Measurements from ENCODE around the gene FABP7. TPM values are rescaled to one million over a fixed set of nuclear protein-coding genes. Genes with fewer than 3 reads are reported as not detected.

Gene FABP7
- total and polyA plus RNA-seq, 2 donors (not counting 1 experiment from before 2014, with no cell fraction given) = not detected

GRCh38 chr6:122809001-122809400 is 29.5 kb downstream of the FABP7 start:
- no peak overlapping the region for H3K4me3 ChIP-seq (replicated peaks in 1 of 4; ENCODE audit: control extremely low read depth in 1 of 4, insufficient read depth in 1 of 4, low read depth in 3 of 4, low read length in 4 of 4)
- DNase-seq (ENCODE audit: low read depth in 2 of 2) = peak in 1 of 2 donors; percentile 70
- no peaks in the 10 kb centered on the region for H3K9me3 ChIP-seq (ENCODE audit: control insufficient read depth, insufficient read depth, low read depth, low read length)
- H4K20me1 ChIP-seq (ENCODE audit: control insufficient read depth, extremely low read depth, insufficient read depth, low read length) = no peaks in the 10 kb centered on the region
- H3K27ac ChIP-seq (ENCODE audit: insufficient read depth, low read length) = no peak overlapping the region
- no peaks in the 10 kb centered on the region for H3K27me3 ChIP-seq (ENCODE audit: control insufficient read depth, insufficient read depth, low read length)
- H3K36me3 ChIP-seq (ENCODE audit: control insufficient read depth, insufficient read depth, low read length) = no peaks in the 10 kb centered on the region
- H3K79me2 ChIP-seq (ENCODE audit: control insufficient read depth, insufficient read depth, low read length) = no peaks in the 10 kb centered on the region
- H2AFZ ChIP-seq (ENCODE audit: low read length) = no peak overlapping the region
- no peak overlapping the region for H3K9ac ChIP-seq (ENCODE audit: insufficient read depth, low read length)
- H3K4me1 ChIP-seq (ENCODE audit: control insufficient read depth, extremely low read depth, insufficient read depth, low read length) = no peaks in the 10 kb centered on the region
- TF ChIP-seq CTCF (conservative IDR thresholded peaks at IDR 0.05 in 1 of 2, IDR thresholded peaks at IDR 0.05 in 1 of 2; ENCODE audit: low read depth in 1 of 2, low read length in 2 of 2) (no peak), EZH2 (IDR thresholded peaks at IDR 0.05; ENCODE audit: low read length, missing control alignments) (no peak)
- H3K4me2 ChIP-seq (ENCODE audit: extremely low read depth, insufficient read depth, low read length) = no peak overlapping the region

- Histone ChIP-seq H3K79me2 (ENCODE audit: control insufficient read depth, insufficient read depth, low read length) (no peaks in the 10 kb centered on the region), H3K4me3 (replicated peaks in 1 of 4; ENCODE audit: control extremely low read depth in 1 of 4, insufficient read depth in 1 of 4, low read depth in 3 of 4, low read length in 4 of 4) (no peak overlapping the region), H3K9me3 (ENCODE audit: control insufficient read depth, insufficient read depth, low read depth, low read length) (no peaks in the 10 kb centered on the region), H4K20me1 (ENCODE audit: control insufficient read depth, extremely low read depth, insufficient read depth, low read length) (no peaks in the 10 kb centered on the region), H3K9ac (ENCODE audit: insufficient read depth, low read length) (no peak overlapping the region), H3K4me1 (ENCODE audit: control insufficient read depth, extremely low read depth, insufficient read depth, low read length) (no peaks in the 10 kb centered on the region), H3K36me3 (ENCODE audit: control insufficient read depth, insufficient read depth, low read length) (no peaks in the 10 kb centered on the region), H2AFZ (ENCODE audit: low read length) (no peak overlapping the region), H3K4me2 (ENCODE audit: extremely low read depth, insufficient read depth, low read length) (no peak overlapping the region), H3K27me3 (ENCODE audit: control insufficient read depth, insufficient read depth, low read length) (no peaks in the 10 kb centered on the region), H3K27ac (ENCODE audit: insufficient read depth, low read length) (no peak overlapping the region)
- DNase-seq (ENCODE audit: low read depth in 2 of 2) = no peak
- TF ChIP-seq CTCF (conservative IDR thresholded peaks at IDR 0.05 in 1 of 2, IDR thresholded peaks at IDR 0.05 in 1 of 2; ENCODE audit: low read depth in 1 of 2, low read length in 2 of 2) = no peak
- no peak for TF ChIP-seq EZH2 (IDR thresholded peaks at IDR 0.05; ENCODE audit: low read length, missing control alignments)
Observed at GRCh38 chr6:122809691-122810090, 30.2 kb downstream of the FABP7 start.

GRCh38 chr6:122810189-122810588 is 30.7 kb downstream of the FABP7 start:
- Histone ChIP-seq H3K27me3 (ENCODE audit: control insufficient read depth, insufficient read depth, low read length) (no peaks in the 10 kb centered on the region), H3K4me1 (ENCODE audit: control insufficient read depth, extremely low read depth, insufficient read depth, low read length) (no peaks in the 10 kb centered on the region), H3K36me3 (ENCODE audit: control insufficient read depth, insufficient read depth, low read length) (no peaks in the 10 kb centered on the region), H3K9me3 (ENCODE audit: control insufficient read depth, insufficient read depth, low read depth, low read length) (no peaks in the 10 kb centered on the region), H2AFZ (ENCODE audit: low read length) (no peak overlapping the region), H3K9ac (ENCODE audit: insufficient read depth, low read length) (no peak overlapping the region), H3K4me3 (replicated peaks in 1 of 4; ENCODE audit: control extremely low read depth in 1 of 4, insufficient read depth in 1 of 4, low read depth in 3 of 4, low read length in 4 of 4) (no peak overlapping the region), H4K20me1 (ENCODE audit: control insufficient read depth, extremely low read depth, insufficient read depth, low read length) (no peaks in the 10 kb centered on the region), H3K79me2 (ENCODE audit: control insufficient read depth, insufficient read depth, low read length) (no peaks in the 10 kb centered on the region), H3K4me2 (ENCODE audit: extremely low read depth, insufficient read depth, low read length) (no peak overlapping the region), H3K27ac (ENCODE audit: insufficient read depth, low read length) (no peak overlapping the region)
- TF ChIP-seq EZH2 (IDR thresholded peaks at IDR 0.05; ENCODE audit: low read length, missing control alignments) = no peak
- no peak for TF ChIP-seq CTCF (conservative IDR thresholded peaks at IDR 0.05 in 1 of 2, IDR thresholded peaks at IDR 0.05 in 1 of 2; ENCODE audit: low read depth in 1 of 2, low read length in 2 of 2)
- DNase-seq (ENCODE audit: low read depth in 2 of 2) = no peak

Data from fibroblast of lung (primary cell).